ENCODE data around the gene CUX1.

GRCh38 chr7:101901661-101902491, 84.5 kb downstream of the CUX1 start:
- TF ChIP-seq CTCF (IDR thresholded peaks at IDR 0.05 in 2 of 3, conservative IDR thresholded peaks at IDR 0.05 in 1 of 3; ENCODE audit: control insufficient read depth in 2 of 3, extremely low read depth in 1 of 3, insufficient read depth in 1 of 3, low read depth in 3 of 3, low read length in 3 of 3) (no peak), ZSCAN29 (IDR thresholded peaks at IDR 0.05) (no peak), YBX1 (IDR thresholded peaks at IDR 0.05) (no peak), POLR2A (IDR thresholded peaks at IDR 0.05; ENCODE audit: low read depth, low read length) (no peak), CEBPB (IDR thresholded peaks at IDR 0.05; ENCODE audit: borderline replicate concordance in 1 of 2, low read depth in 2 of 2, low read length in 2 of 2) (no peak), PAX5 (IDR thresholded peaks at IDR 0.05; ENCODE audit: borderline replicate concordance, low read depth, low read length) (no peak), BRCA1 (IDR thresholded peaks at IDR 0.05; ENCODE audit: low read depth, low read length) (no peak), POLR2AphosphoS5 (IDR thresholded peaks at IDR 0.05; ENCODE audit: low read length) (no peak), YY1 (IDR thresholded peaks at IDR 0.05; ENCODE audit: low read depth, low read length) (no peak), EZH2 (IDR thresholded peaks at IDR 0.05; ENCODE audit: borderline replicate concordance, control insufficient read depth, low read depth, low read length) (no peak), REST (IDR thresholded peaks at IDR 0.05; ENCODE audit: low read depth, low read length) (no peak), ELK1 (IDR thresholded peaks at IDR 0.05; ENCODE audit: low read depth, low read length) (no peak), TAF1 (IDR thresholded peaks at IDR 0.05; ENCODE audit: borderline replicate concordance, low read depth, low read length) (no peak)
